Hepatocyte (in vitro differentiated cells): Measurements from ENCODE around the gene VSIG10L. TPM values are rescaled to one million over a fixed set of nuclear protein-coding genes. Genes with fewer than 3 reads are reported as not detected.

ENCODE experiments used
- DNase-seq: peaks from one replicate; pipeline ENCODE4 v3.0.0-alpha.2; 2016; ENCODE audit warnings: low spot score
- H2AFZ ChIP-seq: fragments of 200-600 bp; sonication (generic); 2 replicates; pipeline ENCODE4 v1.6.0; 2016; ENCODE audit warnings: antibody characterized with exemption, mild to moderate bottlenecking
- H3K27ac ChIP-seq: fragments of 200-600 bp; sonication (generic); 2 replicates; pipeline ENCODE4 v1.5.1; 2016; ENCODE audit warnings: mild to moderate bottlenecking
- H3K27me3 ChIP-seq: fragments of 200-600 bp; sonication (generic); 2 replicates; pipeline ENCODE4 v1.6.1; 2016
- H3K36me3 ChIP-seq: fragments of 200-600 bp; sonication (generic); replicated peaks from 2 replicates; pipeline ENCODE4 v1.5.1; 2016; ENCODE audit warnings: low read depth; ENCODE audit not compliant: insufficient read depth
- H3K4me1 ChIP-seq: fragments of 200-600 bp; sonication (generic); 2 replicates; pipeline ENCODE4 v1.5.1; 2016; ENCODE audit warnings: mild to moderate bottlenecking, moderate library complexity; ENCODE audit not compliant: insufficient read depth
- H3K4me2 ChIP-seq: fragments of 200-600 bp; sonication (generic); 2 replicates; pipeline ENCODE4 v1.6.0; 2016
- H3K4me3 ChIP-seq: fragments of 200-600 bp; sonication (generic); 2 replicates; pipeline ENCODE4 v1.5.1; 2016; ENCODE audit warnings: mild to moderate bottlenecking
- H3K79me2 ChIP-seq: fragments of 200-600 bp; sonication (generic); 2 replicates; pipeline ENCODE4 v1.6.0; 2017; ENCODE audit warnings: mild to moderate bottlenecking
- H3K9me2 ChIP-seq: fragments of 200-600 bp; sonication (generic); replicated peaks from 2 replicates; pipeline ENCODE4 v1.6.0; 2017; ENCODE audit warnings: mild to moderate bottlenecking; ENCODE audit not compliant: insufficient read depth
- H3K9me3 ChIP-seq: fragments of 200-600 bp; sonication (generic); 2 replicates; pipeline ENCODE4 v1.5.1; 2016; ENCODE audit warnings: low read depth, mild to moderate bottlenecking
- H4K20me1 ChIP-seq: fragments of 200-600 bp; sonication (generic); 2 replicates; pipeline ENCODE4 v1.6.0; 2016; ENCODE audit warnings: mild to moderate bottlenecking; ENCODE audit not compliant: insufficient read depth, poor library complexity, severe bottlenecking
- EZH2 ChIP-seq: fragments of 200-600 bp; sonication (generic); IDR thresholded peaks from 2 replicates; pipeline ENCODE4 v1.6.1; 2016; ENCODE audit warnings: antibody characterized with exemption, mild to moderate bottlenecking, borderline replicate concordance
- EZH2phosphoT487 ChIP-seq: fragments of 200-600 bp; sonication (generic); IDR thresholded peaks from one replicate; pipeline ENCODE4 v1.6.1; 2018; ENCODE audit warnings: antibody characterized with exemption, mild to moderate bottlenecking, low read depth, moderate library complexity; ENCODE audit not compliant: unreplicated experiment, severe bottlenecking
- WGBS: methylation state at CpG from one replicate; pipeline ENCODE4 v1.1.6; 2016; ENCODE audit warnings: low lambda C conversion rate; ENCODE audit errors: missing lambda C conversion rate; 5-methylcytosine and 5-hydroxymethylcytosine counted together
- polyA plus RNA-seq: library from polyadenylated mRNA; unstranded; fragments of >200 nt; fragmentation: Nextera tagmentation; extraction: Ambion mirVana; gene quantifications from 2 replicates; pipeline ENCODE4 v1.2.1, GENCODE V29; 2016
- total RNA-seq: library from RNA; depleted of rRNA; stranded (reverse); fragments of >200 nt; gene quantifications from 2 replicates; pipeline ENCODE4 v1.2.3, GENCODE V29; 2014
- TF ChIP-seq, protein P1 (sequence below): fragments of 200-600 bp; sonication (generic); IDR thresholded peaks from 2 replicates; pipeline ENCODE4 v1.5.1; 2016; ENCODE audit warnings: antibody characterized with exemption, mild to moderate bottlenecking; ENCODE audit not compliant: poor library complexity

VSIG10L gene
- total and polyA plus RNA-seq, 2 experiments from 2014 or later: 3.4 to 7.8 TPM

DNA sequence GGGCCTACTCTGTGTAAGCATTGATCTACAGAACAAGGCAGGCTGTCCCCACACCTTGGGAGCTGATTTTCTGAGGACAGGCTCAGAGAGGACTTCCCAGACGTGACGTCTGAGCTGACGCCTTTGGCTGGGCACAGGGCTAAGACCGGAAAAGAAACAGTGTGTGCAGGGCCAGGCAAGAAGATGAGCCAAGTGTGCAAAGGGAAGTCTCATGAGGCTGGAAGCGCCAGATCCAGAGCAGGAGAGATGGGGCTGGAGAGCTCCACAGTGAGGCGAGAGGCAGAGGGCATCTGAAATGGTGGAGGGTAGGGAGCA, 17.8 kb downstream of the VSIG10L start:
- DNase-seq: no peak
- H3K79me2 ChIP-seq: no peaks in the 10 kb centered on the region
- no peak overlapping the region for H3K27ac ChIP-seq
- TF ChIP-seq EZH2phosphoT487: no peak
- no peak for TF ChIP-seq EZH2
- TF ChIP-seq, protein P1, sequence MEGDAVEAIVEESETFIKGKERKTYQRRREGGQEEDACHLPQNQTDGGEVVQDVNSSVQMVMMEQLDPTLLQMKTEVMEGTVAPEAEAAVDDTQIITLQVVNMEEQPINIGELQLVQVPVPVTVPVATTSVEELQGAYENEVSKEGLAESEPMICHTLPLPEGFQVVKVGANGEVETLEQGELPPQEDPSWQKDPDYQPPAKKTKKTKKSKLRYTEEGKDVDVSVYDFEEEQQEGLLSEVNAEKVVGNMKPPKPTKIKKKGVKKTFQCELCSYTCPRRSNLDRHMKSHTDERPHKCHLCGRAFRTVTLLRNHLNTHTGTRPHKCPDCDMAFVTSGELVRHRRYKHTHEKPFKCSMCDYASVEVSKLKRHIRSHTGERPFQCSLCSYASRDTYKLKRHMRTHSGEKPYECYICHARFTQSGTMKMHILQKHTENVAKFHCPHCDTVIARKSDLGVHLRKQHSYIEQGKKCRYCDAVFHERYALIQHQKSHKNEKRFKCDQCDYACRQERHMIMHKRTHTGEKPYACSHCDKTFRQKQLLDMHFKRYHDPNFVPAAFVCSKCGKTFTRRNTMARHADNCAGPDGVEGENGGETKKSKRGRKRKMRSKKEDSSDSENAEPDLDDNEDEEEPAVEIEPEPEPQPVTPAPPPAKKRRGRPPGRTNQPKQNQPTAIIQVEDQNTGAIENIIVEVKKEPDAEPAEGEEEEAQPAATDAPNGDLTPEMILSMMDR: no peak
- 93% methylated on average over 6 of the region's 6 CpGs for WGBS
- H3K9me3 ChIP-seq: no peaks in the 10 kb centered on the region
- no peaks in the 10 kb centered on the region for H3K4me1 ChIP-seq
- no peaks in the 10 kb centered on the region for H3K9me2 ChIP-seq
- H3K4me2 ChIP-seq: no peak overlapping the region
- H4K20me1 ChIP-seq: no peaks in the 10 kb centered on the region
- H3K4me3 ChIP-seq: no peak overlapping the region
- no peaks in the 10 kb centered on the region for H3K36me3 ChIP-seq
- H2AFZ ChIP-seq: no peak overlapping the region
- H3K27me3 ChIP-seq: no peaks in the 10 kb centered on the region

DNA sequence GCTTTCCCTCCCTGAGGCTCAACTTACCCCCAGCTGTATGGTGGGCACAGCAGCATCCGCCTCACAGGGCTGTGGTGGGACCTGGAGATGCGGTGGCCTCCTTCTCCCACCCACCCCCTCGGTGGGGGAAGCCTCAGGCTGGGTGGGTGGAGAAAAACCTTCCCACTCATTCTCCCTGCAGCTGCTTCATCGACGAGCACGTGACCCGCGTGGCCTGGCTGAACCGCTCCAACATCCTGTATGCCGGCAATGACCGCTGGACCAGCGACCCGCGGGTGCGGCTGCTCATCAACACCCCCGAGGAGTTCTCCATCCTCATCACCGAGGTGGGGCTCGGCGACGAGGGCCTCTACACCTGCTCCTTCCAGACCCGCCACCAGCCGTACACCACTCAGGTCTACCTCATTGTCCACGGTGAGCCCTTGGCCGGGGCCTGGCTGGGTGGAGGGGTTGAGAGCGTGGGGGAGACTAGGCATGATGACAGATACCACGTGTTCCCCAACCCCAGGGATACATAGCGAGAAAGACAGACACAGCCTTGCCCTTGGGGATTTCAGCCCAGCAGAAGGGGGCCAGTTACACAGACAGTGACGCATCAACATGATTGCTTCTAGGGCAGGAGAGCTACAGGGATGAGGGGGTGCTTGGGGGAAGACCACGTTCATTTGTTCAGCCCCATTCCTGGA, 18.3 kb downstream of the VSIG10L start:
- no peaks in the 10 kb centered on the region for H3K36me3 ChIP-seq
- TF ChIP-seq, protein P1: no peak
- TF ChIP-seq EZH2phosphoT487: no peak
- no peaks in the 10 kb centered on the region for H3K4me1 ChIP-seq
- H3K9me3 ChIP-seq: no peaks in the 10 kb centered on the region
- no peaks in the 10 kb centered on the region for H4K20me1 ChIP-seq
- no peaks in the 10 kb centered on the region for H3K9me2 ChIP-seq
- H3K4me2 ChIP-seq: no peak overlapping the region
- WGBS: 92% methylated on average over 29 of the region's 29 CpGs
- H3K27me3 ChIP-seq: no peaks in the 10 kb centered on the region
- no peak for DNase-seq
- no peak overlapping the region for H2AFZ ChIP-seq
- H3K27ac ChIP-seq: no peak overlapping the region
- no peaks in the 10 kb centered on the region for H3K79me2 ChIP-seq
- H3K4me3 ChIP-seq: no peak overlapping the region

DNA sequence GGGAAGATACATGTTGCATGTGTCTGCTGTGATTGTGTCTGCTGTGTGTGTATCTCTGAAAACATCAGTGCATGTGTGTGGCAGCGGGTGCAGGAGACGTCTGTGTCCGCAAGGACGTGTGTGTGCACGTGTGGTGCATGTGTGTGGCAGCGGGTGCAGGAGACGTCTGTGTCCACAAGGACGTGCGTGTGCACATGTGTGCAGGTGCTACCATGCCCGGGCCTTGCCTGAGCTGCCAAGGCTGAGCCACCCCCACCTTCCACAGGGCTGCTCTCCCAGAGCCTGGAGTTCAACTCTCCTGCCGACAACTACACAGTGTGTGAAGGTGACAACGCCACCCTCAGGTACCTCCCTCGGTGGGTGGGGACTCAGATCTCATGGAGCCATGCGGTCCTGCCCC, 20.1 kb downstream of the VSIG10L start:
- no peaks in the 10 kb centered on the region for H3K27me3 ChIP-seq
- no peaks in the 10 kb centered on the region for H3K36me3 ChIP-seq
- H3K79me2 ChIP-seq: no peaks in the 10 kb centered on the region
- 91% methylated on average over 14 of the region's 14 CpGs for WGBS
- H4K20me1 ChIP-seq: no peaks in the 10 kb centered on the region
- TF ChIP-seq EZH2phosphoT487: no peak
- TF ChIP-seq, protein P1: no peak
- TF ChIP-seq EZH2: no peak
- no peak overlapping the region for H3K4me2 ChIP-seq
- H2AFZ ChIP-seq: no peak overlapping the region
- DNase-seq: no peak
- H3K4me3 ChIP-seq: no peak overlapping the region
- H3K9me3 ChIP-seq: no peaks in the 10 kb centered on the region
- H3K4me1 ChIP-seq: no peaks in the 10 kb centered on the region
- H3K9me2 ChIP-seq: no peaks in the 10 kb centered on the region
- no peak overlapping the region for H3K27ac ChIP-seq

DNA sequence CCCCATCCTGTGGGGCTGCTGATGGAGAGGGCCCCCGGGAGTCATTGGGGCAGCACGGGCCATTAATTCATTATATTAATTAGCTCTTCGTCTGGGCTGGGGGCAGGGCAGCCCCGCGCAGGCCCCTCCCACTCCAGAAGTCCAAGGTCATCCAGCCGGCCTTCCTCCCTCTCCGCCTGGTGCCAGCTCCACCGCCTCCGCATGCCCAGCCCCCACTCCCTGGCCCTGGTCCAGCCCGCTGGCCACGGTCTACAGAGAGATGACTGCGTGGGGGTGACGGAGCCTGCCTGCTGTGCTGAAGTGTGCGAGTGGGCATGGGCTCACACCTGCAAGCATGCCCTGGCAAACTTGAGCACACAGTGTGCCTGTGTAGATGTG, 21.7 kb downstream of the VSIG10L start:
- H3K9me3 ChIP-seq: no peaks in the 10 kb centered on the region
- H3K4me2 ChIP-seq: no peak overlapping the region
- no peak for DNase-seq
- H3K4me3 ChIP-seq: no peak overlapping the region
- WGBS: 62% methylated on average over 14 of the region's 14 CpGs
- H3K4me1 ChIP-seq: no peaks in the 10 kb centered on the region
- no peaks in the 10 kb centered on the region for H4K20me1 ChIP-seq
- H3K79me2 ChIP-seq: no peaks in the 10 kb centered on the region
- H3K9me2 ChIP-seq: no peaks in the 10 kb centered on the region
- H2AFZ ChIP-seq: no peak overlapping the region
- TF ChIP-seq EZH2phosphoT487: no peak
- TF ChIP-seq, protein P1: no peak
- TF ChIP-seq EZH2: no peak
- no peaks in the 10 kb centered on the region for H3K27me3 ChIP-seq
- H3K27ac ChIP-seq: no peak overlapping the region
- no peaks in the 10 kb centered on the region for H3K36me3 ChIP-seq
